COLO829 (cell line): ENCODE measurements around the gene NYAP1.

Source experiments
- DNase-seq: peaks from one replicate; pipeline ENCODE4 v3.0.0; 2012; ENCODE audit warnings: low spot score

The NYAP1 gene

GRCh38 chr7:100457033-100457432, 26.7 kb upstream of the NYAP1 start:
- no peak for DNase-seq

GRCh38 chr7:100464210-100464660, 19.5 kb upstream of the NYAP1 start, which contains the start of gene SPACDR:
SPACDR (minus strand) TSS chr7:100464260; CDS start chr7:100464025, 235 bp downstream.
- no peak for DNase-seq

- DNase-seq, result no peak
Observed at GRCh38 chr7:100464791-100465190, 18.9 kb upstream of the NYAP1 start.

GRCh38 chr7:100465299-100465698, 18.4 kb upstream of the NYAP1 start:
- no peak for DNase-seq

- DNase-seq, result peak; percentile 93
Observed at GRCh38 chr7:100465702-100466311, 17.9 kb upstream of the NYAP1 start.

- no peak for DNase-seq
Observed at GRCh38 chr7:100466653-100467605, 16.8 kb upstream of the NYAP1 start.

GRCh38 chr7:100467638-100468373, 15.9 kb upstream of the NYAP1 start:
- no peak for DNase-seq

- DNase-seq, result peak; percentile 82
Observed at GRCh38 chr7:100469227-100470044, 14.3 kb upstream of the NYAP1 start.

GRCh38 chr7:100471021-100471420, 12.7 kb upstream of the NYAP1 start:
- no peak for DNase-seq

GRCh38 chr7:100472121-100472851, 11.4 kb upstream of the NYAP1 start:
- DNase-seq, result no peak

- DNase-seq, result peak; percentile 57
Observed at GRCh38 chr7:100472854-100473499, 10.8 kb upstream of the NYAP1 start.

GRCh38 chr7:100475549-100475948, 8.2 kb upstream of the NYAP1 start:
- no peak for DNase-seq

- no peak for DNase-seq
Observed at GRCh38 chr7:100476101-100476780, 7.5 kb upstream of the NYAP1 start.

GRCh38 chr7:100476903-100477870, 6.5 kb upstream of the NYAP1 start:
- no peak for DNase-seq

GRCh38 chr7:100477871-100478267, 5.9 kb upstream of the NYAP1 start:
- DNase-seq, result no peak

- DNase-seq, result peak; percentile 91
Observed at GRCh38 chr7:100478958-100479660, 4.6 kb upstream of the NYAP1 start, which contains the start of gene TSC22D4. TSC22D4 (minus strand) TSS chr7:100479214; CDS start chr7:100478038, 1,176 bp downstream.

GRCh38 chr7:100481466-100481865, 2.3 kb upstream of the NYAP1 start:
- no peak for DNase-seq

- DNase-seq, result no peak
Observed at GRCh38 chr7:100482728-100483089, 1.0 kb upstream of the NYAP1 start.
